Stimulated activated CD8-positive, alpha-beta memory T cell treated with anti-CD3 and anti-CD28 coated beads, Interleukin-2, amount 100 ng/mL, for 48 hours (primary cell): Measurements from ENCODE around the gene CENPH.
A peak's percentile ranks its signal among the peaks of the same experiment; 100 is the strongest.
"Not testable (repeated sequence)": the region's sequence is repeated elsewhere in the genome, so short reads cannot be mapped to it uniquely, and the experiment has no call there.

Source experiments
- DNase-seq, 2 donors: peaks; one replicate each; pipeline ENCODE4 v3.0.0-alpha.2; 2020; ENCODE audit warnings: low read depth in 2 of 2

Gene CENPH, protein sequence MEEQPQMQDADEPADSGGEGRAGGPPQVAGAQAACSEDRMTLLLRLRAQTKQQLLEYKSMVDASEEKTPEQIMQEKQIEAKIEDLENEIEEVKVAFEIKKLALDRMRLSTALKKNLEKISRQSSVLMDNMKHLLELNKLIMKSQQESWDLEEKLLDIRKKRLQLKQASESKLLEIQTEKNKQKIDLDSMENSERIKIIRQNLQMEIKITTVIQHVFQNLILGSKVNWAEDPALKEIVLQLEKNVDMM

GRCh38 chr5:69189162-69190086 lies at the start of gene CENPH:
Gene CENPH (plus strand): TSS chr5:69189583. CDS start chr5:69189635, 52 bp downstream.
- peak; percentile 82 to 90 for DNase-seq

- not testable (repeated sequence) for DNase-seq
Observed at GRCh38 chr5:69140239-69140638, 49.1 kb upstream of the CENPH start.

- no peak for DNase-seq
Observed at GRCh38 chr5:69140827-69141226, 48.6 kb upstream of the CENPH start.

- DNase-seq = not testable (repeated sequence)
Observed at GRCh38 chr5:69148576-69148975, 40.8 kb upstream of the CENPH start.

DNA sequence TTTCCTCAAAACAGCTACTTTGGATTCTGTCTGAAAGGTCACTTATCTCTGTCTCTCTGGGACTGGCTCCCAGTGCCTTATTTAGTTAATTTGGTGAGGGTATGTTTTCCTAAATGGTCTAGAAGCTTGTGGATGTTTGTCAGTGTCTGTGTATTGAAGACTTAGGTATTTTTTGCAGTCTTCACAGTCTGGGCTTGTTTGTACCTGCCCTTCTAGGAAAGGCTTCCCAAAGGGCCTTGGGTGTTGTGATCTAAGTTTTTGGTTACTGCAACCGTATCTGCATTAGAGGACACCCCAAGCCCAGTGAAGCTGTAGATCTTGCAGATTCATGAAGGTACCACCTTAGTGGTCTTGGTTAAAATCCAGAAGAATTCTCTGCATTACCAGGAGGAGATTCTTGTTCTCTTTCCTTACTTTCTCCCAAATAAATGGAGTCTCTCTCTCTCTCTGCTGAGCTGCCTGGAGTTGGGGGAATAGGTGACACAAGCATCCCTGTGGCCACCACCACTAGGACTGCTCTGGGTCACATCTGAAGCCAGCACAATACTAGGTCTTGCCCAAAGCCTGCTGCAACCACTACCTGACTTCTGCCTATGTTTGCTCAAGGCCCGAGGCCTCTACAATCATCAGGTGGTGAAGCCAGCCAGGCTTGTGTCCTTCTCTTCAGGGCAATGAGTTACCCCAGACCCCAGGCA lies 40.3 kb upstream of the CENPH start:
- no peak for DNase-seq

GRCh38 chr5:69149676-69150010 lies 39.7 kb upstream of the CENPH start:
- DNase-seq = no peak

- no peak for DNase-seq
Observed at GRCh38 chr5:69152731-69153130, 36.7 kb upstream of the CENPH start.

GRCh38 chr5:69156456-69156855 lies 32.9 kb upstream of the CENPH start:
- no peak for DNase-seq

DNA sequence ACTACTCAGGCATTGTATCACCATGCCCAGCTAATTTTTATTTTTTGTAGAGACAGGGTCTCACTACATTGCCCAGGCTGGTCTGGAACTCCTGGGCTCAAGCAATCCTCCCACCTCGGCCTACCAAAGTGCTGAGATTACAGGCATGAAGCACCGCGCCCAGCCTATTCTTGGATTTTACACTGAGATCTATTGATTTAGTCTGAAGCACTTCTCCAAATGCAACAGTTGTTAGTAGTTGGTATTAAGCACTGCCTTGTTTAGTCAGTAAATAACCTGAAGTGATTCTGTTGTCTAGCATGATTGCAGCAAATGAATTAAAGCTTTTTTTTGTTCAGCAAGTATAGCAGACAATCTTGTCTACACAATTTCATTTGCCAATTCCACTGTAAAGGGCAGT lies 31.3 kb upstream of the CENPH start:
- no peak for DNase-seq

DNA sequence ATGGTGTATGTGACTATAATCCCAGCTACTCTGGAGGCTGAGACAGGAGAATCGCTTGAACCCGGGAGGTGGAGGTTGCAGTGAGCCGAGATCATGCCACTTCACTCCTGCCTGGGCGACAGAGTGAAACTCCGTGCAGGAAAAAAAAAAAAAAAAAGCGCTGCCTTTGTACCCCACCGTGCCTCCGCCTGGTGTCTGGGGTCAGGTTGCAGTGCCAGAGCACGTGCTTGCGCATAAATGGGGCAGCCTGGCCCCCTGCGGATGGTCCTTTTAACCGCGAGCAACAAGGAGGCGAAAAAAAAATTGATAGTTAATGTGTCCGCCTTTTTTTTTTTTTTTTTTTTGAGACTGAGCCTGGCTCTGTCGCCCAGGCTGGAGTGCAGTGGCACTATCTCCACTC lies 28.7 kb upstream of the CENPH start:
- no peak for DNase-seq

DNA sequence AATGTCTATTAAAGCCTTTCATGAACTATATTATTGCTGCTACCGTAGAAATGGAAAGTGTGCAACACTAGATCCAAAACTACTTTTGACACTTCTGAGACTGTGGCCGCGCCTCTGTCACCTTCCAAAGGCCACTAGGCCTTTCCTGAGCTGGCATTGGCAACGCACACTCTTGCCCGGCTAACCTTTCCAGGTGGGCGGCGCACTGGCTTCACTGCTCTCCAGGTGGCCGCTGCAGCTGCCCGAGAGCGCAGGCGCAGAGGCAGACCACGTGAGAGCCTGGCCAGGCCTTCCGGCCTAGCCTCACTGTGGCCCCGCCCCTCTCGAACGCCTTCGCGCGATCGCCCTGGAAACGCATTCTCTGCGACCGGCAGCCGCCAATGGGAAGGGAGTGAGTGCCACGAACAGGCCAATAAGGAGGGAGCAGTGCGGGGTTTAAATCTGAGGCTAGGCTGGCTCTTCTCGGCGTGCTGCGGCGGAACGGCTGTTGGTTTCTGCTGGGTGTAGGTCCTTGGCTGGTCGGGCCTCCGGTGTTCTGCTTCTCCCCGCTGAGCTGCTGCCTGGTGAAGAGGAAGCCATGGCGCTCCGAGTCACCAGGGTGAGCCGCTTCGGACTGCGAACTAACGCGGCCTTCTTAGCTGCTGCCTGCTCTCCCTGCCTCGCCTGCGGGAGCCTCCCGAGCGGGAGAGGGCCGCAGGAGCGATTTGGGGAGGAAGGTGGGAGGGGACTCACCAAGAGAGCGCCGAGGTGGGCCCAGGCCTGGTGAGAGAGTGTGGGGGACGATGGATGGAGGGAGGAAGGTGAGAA lies 22.5 kb upstream of the CENPH start, which contains the start of gene CCNB1:
CCNB1 (plus strand) TSS at position 465 of the 807 bp plus-strand sequence; CDS start at position 578, 113 bp downstream.
- peak; percentile 97 to 98 for DNase-seq

GRCh38 chr5:69167493-69167855 lies 21.9 kb upstream of the CENPH start:
- no peak for DNase-seq

- no peak for DNase-seq
Observed at GRCh38 chr5:69167929-69168328, 21.5 kb upstream of the CENPH start.

DNA sequence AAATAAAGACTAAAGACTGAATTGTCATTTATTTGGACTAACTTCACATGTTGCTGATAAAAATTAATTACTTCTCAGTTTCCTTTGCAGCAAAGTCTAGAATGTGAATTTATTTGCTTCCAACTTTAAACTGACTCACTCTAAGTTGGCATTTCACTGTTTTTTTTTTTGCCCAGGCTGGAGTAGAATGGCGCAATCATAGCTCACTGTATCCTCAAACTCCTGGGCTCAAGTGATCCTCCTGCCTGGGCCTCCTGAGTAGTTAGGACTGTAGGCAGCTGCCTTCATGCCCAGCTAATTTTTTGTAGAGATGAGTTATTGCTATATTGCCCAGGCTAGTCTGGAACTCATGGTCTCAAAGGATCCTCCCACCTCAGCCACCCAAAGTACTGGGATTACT lies 18.9 kb upstream of the CENPH start:
- DNase-seq = no peak

- no peak for DNase-seq
Observed at GRCh38 chr5:69170969-69171368, 18.4 kb upstream of the CENPH start.

GRCh38 chr5:69181659-69182293 lies 7.6 kb upstream of the CENPH start:
- DNase-seq = not testable (repeated sequence)

DNA sequence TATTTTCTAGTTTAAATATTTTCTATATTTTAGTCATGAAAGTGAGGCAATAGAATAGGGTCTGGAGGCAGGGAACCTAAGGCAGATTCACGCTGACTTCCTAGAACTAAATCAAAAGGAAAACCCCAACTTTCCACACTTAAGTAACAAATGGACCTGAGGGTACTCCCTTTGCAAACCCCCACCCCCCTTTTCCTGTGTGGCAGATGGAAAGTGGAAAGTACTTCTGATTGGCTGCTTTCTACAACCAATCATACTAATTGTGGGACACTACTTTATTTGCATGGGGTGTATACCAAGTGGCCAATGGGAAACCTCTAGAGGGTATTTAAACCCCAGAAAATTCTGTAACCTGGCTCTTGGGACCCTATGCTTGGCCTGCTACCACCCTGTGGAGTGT lies 4.8 kb upstream of the CENPH start:
- DNase-seq = no peak

DNA sequence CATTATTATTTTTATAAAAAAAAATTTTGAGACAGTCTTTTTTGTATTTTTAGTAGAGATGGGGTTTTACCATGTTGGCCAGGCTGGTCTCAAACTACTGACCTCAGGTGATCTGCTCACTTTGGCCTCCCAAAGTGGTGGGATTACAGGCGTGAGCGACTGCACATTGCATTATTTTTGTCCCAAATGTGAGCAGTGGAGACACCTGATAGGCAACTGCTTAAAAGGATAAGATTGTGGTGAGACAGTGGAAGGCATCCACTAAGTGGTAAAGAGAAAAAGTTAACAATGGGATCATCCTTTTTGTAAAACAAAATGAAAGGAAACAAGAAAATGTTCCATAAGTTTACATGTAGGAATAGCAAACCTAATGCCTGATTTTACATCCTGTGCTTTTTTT lies 2.0 kb upstream of the CENPH start:
- no peak for DNase-seq

DNA sequence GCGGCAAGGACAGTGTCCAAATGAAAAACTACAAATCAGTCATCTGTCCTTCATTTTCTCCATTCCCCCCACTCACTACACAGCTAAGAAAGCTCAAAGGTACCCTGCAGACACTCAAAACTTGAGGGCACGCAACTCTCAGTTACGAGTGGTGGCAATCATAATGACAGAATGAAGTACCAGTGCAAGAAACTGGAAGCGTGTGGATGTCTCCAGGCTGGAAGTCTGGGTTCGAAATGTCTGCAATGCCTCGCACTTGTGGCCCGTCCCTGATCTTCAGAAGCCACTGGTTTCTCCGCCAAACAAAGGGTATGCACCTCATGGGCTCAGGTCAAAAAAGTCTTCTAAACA lies 597 bp upstream of the CENPH start:
- DNase-seq = no peak

GRCh38 chr5:69202497-69202896 lies 13.1 kb downstream of the CENPH start:
- DNase-seq = no peak

GRCh38 chr5:69206528-69207190 lies 17.3 kb downstream of the CENPH start:
- no peak for DNase-seq
